Stimulated activated CD4-positive, alpha-beta T cell treated with anti-CD3 and anti-CD28 coated beads, Interleukin-4, amount 100 ng/mL, for 48 hours (primary cell): ENCODE measurements around the gene SLC30A4.
"Not testable (repeated sequence)": the region's sequence is repeated elsewhere in the genome, so short reads cannot be mapped to it uniquely, and the experiment has no call there.

ENCODE experiments used
- DNase-seq, 2 donors: peaks; one replicate each; pipeline ENCODE4 v3.0.0-alpha.2; 2020; ENCODE audit warnings: low read depth in 2 of 2

The SLC30A4 gene

DNA sequence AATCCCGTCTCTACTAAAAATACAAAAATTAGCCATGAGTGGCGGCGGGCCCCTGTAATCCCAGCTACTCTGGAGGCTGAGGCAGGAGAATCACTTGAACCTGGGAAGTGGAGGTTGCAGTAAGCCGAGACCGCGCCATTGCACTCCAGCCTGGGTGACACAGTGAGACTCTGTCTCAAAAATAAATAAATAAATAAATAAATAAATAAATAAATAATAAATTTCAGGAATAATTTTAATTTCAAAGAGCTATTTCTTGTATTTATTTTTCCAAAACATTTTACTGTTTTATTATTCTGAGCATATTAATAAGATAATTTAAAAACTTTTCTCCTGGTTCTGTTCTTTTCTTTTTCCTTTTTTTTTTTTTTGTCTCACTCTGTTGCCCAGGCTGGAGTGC, 15.4 kb downstream of the SLC30A4 start:
- DNase-seq: not testable (repeated sequence)

GRCh38 chr15:45499426-45499825, 23.1 kb downstream of the SLC30A4 start:
- DNase-seq: no peak

GRCh38 chr15:45498701-45499100, 23.9 kb downstream of the SLC30A4 start:
- no peak for DNase-seq

- no peak for DNase-seq
These were observed 25.3 kb downstream of the SLC30A4 start for GRCh38 chr15:45497261-45497660.

GRCh38 chr15:45496658-45497057, 25.9 kb downstream of the SLC30A4 start:
- no peak for DNase-seq

GRCh38 chr15:45495588-45495987, 27.0 kb downstream of the SLC30A4 start:
- no peak for DNase-seq

DNA sequence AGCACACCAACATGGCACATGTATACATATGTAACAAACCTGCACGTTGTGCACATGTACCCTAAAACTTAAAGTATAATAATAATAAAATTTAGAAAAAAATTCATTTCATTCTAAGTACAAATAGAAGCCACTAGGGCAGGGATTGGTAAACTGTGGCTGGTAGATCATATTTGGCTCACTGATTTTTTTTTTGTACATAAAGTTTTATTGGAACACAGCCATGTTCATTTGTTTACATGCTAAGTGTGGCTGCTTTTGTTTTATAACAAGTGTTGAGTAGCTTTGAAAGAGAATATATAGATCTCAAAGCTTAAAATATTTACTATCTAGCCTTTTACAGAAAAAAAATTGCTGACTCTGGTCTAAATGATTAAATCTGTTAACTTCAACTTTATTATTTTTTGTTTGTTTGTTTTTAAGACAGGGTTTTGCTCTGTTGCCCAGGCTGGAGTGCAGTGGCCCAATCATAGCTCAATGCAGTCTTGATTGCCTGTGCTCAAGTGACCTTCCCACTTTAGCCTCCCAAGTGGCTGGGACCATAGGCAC, 32.8 kb downstream of the SLC30A4 start:
- no peak for DNase-seq

GRCh38 chr15:45486317-45486716, 36.2 kb downstream of the SLC30A4 start:
- DNase-seq: no peak

- no peak for DNase-seq
These were observed 41.4 kb downstream of the SLC30A4 start for GRCh38 chr15:45481135-45481534.

GRCh38 chr15:45476410-45476809, 46.1 kb downstream of the SLC30A4 start:
- DNase-seq: no peak

DNA sequence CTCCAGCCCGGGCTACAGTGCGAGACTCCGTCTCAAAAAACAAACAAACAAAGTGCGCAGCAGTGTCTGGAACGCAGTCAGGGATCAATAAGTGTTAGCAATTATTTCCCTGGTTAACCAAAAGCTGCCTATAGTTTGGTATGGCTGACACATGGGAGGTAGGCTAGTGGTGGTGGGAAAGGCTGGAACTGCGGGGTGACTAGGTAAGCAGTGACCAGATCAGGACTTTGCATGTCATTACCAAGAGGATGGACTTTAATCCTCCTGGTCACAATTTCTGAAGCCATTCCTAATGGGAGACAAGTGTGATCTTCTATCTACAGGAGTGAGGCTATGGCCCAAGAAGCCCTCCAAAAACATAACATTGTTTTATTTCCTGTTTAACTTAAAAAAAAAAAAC, 47.8 kb downstream of the SLC30A4 start:
- no peak for DNase-seq

DNA sequence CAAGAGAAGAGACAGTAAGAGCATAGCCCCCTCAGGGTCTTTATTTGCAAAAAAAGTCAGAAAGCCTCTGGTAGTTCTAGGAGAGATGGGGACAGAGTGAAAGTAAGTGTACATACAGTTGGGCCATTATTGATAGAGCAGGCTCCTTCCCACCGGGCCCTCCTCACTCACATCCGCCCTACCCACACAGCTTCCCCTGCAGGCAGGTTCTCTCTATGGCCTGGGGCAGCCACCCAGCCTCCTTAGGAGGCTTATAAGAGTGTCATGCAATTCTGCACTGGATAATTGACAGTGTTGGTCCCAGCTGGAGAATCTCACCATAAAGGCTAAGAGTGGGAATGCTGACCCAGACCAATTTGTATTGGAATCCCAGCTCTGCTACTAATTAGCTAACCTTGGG, 49.5 kb downstream of the SLC30A4 start:
- DNase-seq: no peak

DNA sequence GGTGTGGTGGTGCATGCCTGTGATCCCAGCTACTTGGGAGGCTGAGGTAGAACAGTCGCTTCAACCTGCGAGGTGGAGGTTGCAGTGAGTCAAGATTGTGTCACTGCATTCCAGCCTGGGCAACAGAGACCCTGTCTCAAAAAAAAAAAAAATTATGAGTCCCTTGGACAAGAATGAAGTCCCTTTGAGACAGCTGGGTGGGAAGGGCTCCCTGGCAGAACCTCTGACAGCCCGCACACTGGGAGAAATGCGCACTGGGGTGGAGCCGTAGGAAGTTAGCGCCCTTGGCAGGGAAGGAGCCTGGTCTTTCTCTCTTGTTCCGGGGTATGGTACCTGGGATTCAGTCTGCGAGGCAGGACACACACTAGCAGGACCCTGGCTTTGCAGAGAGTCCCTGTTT, 51.4 kb downstream of the SLC30A4 start:
- no peak for DNase-seq

- no peak for DNase-seq
These were observed 53.1 kb downstream of the SLC30A4 start for GRCh38 chr15:45469441-45469840.

- no peak for DNase-seq
These were observed 53.5 kb downstream of the SLC30A4 start for GRCh38 chr15:45469027-45469426.

GRCh38 chr15:45468294-45468693, 54.3 kb downstream of the SLC30A4 start:
- no peak for DNase-seq

- peak; percentile 65 to 80 for DNase-seq
These were observed 63.7 kb downstream of the SLC30A4 start for GRCh38 chr15:45458746-45459403.

DNA sequence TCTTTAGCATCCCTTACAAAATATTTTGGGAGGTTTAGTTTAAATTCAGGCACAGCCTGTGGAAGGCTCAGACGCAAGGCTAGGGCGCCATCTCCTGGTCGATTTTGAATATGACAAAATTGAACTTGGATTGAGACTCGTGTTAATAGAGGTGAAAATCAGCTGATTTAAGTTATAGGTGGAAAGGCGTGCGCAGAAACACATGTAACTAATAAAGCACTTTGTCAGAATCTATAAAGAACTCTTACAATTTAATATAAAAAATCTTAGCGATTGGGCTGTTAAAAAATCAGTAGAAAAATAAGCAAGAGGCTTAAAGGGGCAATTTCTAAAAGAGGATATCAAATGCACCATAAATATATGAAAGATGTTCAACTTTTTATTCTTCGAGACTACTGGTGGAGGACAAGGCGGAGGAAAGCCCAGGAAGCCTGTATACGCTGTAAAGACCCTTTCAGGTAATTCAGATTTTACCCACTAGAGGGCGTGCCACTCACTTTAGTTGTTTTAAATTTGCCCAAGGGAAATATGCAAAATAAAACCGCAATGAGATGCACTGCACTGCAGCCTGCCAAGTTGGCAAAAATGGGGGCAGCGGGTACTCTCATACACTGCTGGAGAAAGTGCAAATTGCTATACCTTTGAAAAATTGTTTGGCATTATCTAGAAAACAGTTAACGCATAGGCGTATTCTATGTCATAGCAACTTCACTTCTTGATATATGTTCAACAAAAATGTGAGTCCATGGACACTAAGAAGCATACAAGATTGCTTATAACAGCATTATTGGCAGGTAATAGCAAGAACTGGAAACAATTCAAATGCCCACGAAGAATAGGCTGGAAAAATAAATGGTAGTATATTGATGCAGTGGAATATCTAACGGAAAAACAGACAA, 64.7 kb downstream of the SLC30A4 start:
- peak; percentile 69 to 70 for DNase-seq

- no peak for DNase-seq
These were observed 65.3 kb downstream of the SLC30A4 start for GRCh38 chr15:45457220-45457619.

DNA sequence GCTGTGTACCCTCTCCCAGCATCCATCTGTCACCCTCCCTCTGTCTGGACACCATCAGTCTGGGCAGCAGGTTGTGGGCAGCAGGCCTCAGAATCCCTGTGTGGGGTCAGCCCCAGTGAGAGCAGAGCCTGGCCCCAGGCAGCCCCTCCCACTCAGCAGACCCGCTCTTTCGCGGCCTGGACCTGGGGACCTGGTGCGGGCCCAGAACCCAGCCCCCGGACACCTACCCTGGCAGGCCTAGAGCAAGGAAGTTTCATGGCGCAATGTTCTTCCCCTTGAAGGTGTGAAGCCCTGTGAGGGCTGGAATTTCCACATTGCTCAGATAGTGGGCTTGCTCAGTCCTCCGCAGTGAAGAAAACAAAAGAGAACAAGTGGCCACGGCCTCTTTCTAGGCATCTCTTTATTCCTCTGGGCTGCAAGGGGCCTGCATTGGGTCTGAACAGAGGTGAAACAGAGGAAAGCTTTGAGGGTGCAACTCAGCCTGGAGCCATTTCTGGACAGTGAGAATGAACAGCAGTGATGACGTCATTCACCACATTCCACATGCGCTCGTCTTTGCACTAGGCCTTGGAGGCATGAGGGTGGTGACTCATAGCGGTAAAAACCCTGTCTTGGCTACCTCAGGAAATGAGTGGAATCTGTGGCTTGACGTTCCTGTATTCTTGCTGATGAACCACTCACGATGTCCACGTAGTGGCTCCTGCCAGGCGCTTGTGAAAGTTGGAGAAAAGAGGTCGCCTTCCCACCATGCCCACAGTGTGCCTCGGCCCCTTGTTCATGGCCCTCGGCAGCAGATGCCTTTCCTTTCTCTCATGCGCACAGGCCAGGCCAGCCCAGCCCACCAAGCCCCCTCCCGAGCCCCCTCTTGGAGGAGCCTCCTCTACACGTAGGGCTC, 66.1 kb downstream of the SLC30A4 start:
- peak; percentile 42 to 65 for DNase-seq

- peak; percentile 50 to 70 for DNase-seq
These were observed 67.7 kb downstream of the SLC30A4 start for GRCh38 chr15:45454814-45455213.

DNA sequence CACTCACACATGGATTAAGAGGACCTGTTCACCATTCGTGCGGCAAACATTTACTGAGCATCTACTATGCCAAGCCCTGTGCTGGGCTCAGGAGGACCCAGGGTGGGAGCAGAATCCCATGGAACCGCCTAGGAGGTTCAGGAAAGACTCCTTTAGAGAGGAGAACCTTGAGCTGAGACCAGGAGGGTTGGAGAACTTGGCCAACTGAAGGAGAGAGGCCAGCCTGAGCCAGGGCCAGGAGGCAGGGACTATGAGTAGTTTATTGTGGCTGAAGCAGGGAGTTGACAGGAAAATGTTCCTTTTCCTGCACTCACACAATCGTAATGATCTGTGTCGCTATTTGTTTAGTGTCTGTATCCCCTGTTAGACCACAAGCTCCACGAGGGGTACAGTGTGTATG, 71.3 kb downstream of the SLC30A4 start:
- no peak for DNase-seq
